Naive thymus-derived CD4-positive, alpha-beta T cell (primary cell): ENCODE measurements around the gene GUCA2B. TPM values are rescaled to one million over a fixed set of nuclear protein-coding genes. Genes with fewer than 3 reads are reported as not detected.
A peak's percentile ranks its signal among the peaks of the same experiment; 100 is the strongest.

ENCODE experiments used
- ATAC-seq: fragments of 150-1000 bp; cut with Tn5 transposase; 2 replicates; pipeline ENCODE4 v1.10.0; 2021; ENCODE audit warnings: mild to moderate bottlenecking, moderate library complexity
- CTCF ChIA-PET: fragments of 350-600 bp; sonication (Branson Sonifier 250); formaldehyde crosslinking; loops from one replicate; lab custom pipeline; 2021; ENCODE audit warnings: antibody characterized with exemption; lab: Charles Lee
- POLR2A ChIA-PET: fragments of 350-600 bp; sonication (Branson Sonifier 250); formaldehyde crosslinking; loops from one replicate; lab custom pipeline; 2021; ENCODE audit warnings: antibody characterized with exemption, inconsistent platforms; lab: Charles Lee
- DNase-seq, 9 donors: peaks; one replicate each; pipeline versions ENCODE4 v3.0.0 to v3.0.0-alpha.2; 2020 to 2022; ENCODE audit warnings: mixed read lengths in 1 of 9
- H3K27ac ChIP-seq: one replicate; pipeline ENCODE4 v1.7.0; 2013; ENCODE audit warnings: mild to moderate bottlenecking, low read depth, low read length, moderate library complexity
- H3K27me3 ChIP-seq, 2 donors: one replicate each; pipeline ENCODE4 v1.7.0; 2013; ENCODE audit warnings: low read length in 2 of 2, mild to moderate bottlenecking in 2 of 2, moderate library complexity in 2 of 2; ENCODE audit not compliant: control insufficient read depth in 2 of 2, insufficient read depth in 2 of 2
- H3K36me3 ChIP-seq, 3 experiments: 1 replicate in 2 of 3; 2 replicates in 1 of 3; pipeline ENCODE4 v1.7.0; 2013; ENCODE audit warnings: low read length in 3 of 3, mild to moderate bottlenecking in 3 of 3, moderate library complexity in 1 of 3; ENCODE audit not compliant: insufficient read depth in 3 of 3, control insufficient read depth in 2 of 3
- H3K4me1 ChIP-seq, 2 donors: one replicate each; pipeline ENCODE4 v1.7.0; 2013; ENCODE audit warnings: low read length in 2 of 2, mild to moderate bottlenecking in 2 of 2, moderate library complexity in 1 of 2; ENCODE audit not compliant: control insufficient read depth in 2 of 2, insufficient read depth in 2 of 2
- H3K4me3 ChIP-seq: 2 replicates; pipeline ENCODE4 v1.7.0; 2013; ENCODE audit warnings: mild to moderate bottlenecking, low read length
- H3K9me3 ChIP-seq, 3 experiments: 1 replicate in 2 of 3; 2 replicates in 1 of 3; pipeline ENCODE4 v1.7.0; 2013; ENCODE audit warnings: low read length in 3 of 3; ENCODE audit not compliant: control insufficient read depth in 2 of 3
- H3K27ac Mint-ChIP-seq, 9 donors: one replicate each; pipeline ENCODE4 v1.8.0; 2020 to 2022; ENCODE audit warnings: mixed read lengths in 9 of 9, mild to moderate bottlenecking in 8 of 9, moderate library complexity in 5 of 9, inconsistent platforms in 2 of 9
- H3K27me3 Mint-ChIP-seq, 5 donors: one replicate each; pipeline ENCODE4 v1.8.0; 2021 to 2022; ENCODE audit warnings: mixed read lengths in 5 of 5, mild to moderate bottlenecking in 1 of 5
- H3K36me3 Mint-ChIP-seq, 5 donors: one replicate each; pipeline ENCODE4 v1.8.0; 2020 to 2022; ENCODE audit warnings: mixed read lengths in 5 of 5, mild to moderate bottlenecking in 3 of 5, inconsistent platforms in 1 of 5
- H3K4me1 Mint-ChIP-seq, 7 donors: one replicate each; pipeline ENCODE4 v1.8.0; 2020 to 2022; ENCODE audit warnings: mixed read lengths in 7 of 7, mild to moderate bottlenecking in 3 of 7, inconsistent platforms in 1 of 7
- H3K4me3 Mint-ChIP-seq, 10 donors: one replicate each; pipeline ENCODE4 v1.8.0; 2020 to 2022; ENCODE audit warnings: mild to moderate bottlenecking in 10 of 10, mixed read lengths in 10 of 10, moderate library complexity in 6 of 10, inconsistent platforms in 2 of 10
- H3K9me3 Mint-ChIP-seq, 11 donors: one replicate each; pipeline ENCODE4 v1.8.0; 2020 to 2022; ENCODE audit warnings: mixed read lengths in 11 of 11, mild to moderate bottlenecking in 4 of 11, inconsistent platforms in 1 of 11, moderate library complexity in 1 of 11
- intact Hi-C, 2 donors: fragments of 100-400 bp; cut with micrococcal nuclease; formaldehyde crosslinking; loops; one replicate each; pipeline ENCODE4 v1.15.1; 2023
- polyA plus RNA-seq, 2 donors: library from polyadenylated mRNA; unstranded; fragments of 300-500 nt; fragmentation: Illumina TruSeq; gene quantifications; one replicate each; pipeline ENCODE4 v1.2.3, GENCODE V29; 2021
- total RNA-seq, 6 experiments: library from RNA in 5 of 6; stranded (reverse) in 5 of 6; gene quantifications; 1 replicate in 5 of 6; 2 replicates in 1 of 6; pipeline ENCODE4 v1.2.3 and lab custom pipeline; 2021 to 2026

GUCA2B gene
- total and polyA plus RNA-seq, 7 experiments from 2014 or later: not detected

DNA sequence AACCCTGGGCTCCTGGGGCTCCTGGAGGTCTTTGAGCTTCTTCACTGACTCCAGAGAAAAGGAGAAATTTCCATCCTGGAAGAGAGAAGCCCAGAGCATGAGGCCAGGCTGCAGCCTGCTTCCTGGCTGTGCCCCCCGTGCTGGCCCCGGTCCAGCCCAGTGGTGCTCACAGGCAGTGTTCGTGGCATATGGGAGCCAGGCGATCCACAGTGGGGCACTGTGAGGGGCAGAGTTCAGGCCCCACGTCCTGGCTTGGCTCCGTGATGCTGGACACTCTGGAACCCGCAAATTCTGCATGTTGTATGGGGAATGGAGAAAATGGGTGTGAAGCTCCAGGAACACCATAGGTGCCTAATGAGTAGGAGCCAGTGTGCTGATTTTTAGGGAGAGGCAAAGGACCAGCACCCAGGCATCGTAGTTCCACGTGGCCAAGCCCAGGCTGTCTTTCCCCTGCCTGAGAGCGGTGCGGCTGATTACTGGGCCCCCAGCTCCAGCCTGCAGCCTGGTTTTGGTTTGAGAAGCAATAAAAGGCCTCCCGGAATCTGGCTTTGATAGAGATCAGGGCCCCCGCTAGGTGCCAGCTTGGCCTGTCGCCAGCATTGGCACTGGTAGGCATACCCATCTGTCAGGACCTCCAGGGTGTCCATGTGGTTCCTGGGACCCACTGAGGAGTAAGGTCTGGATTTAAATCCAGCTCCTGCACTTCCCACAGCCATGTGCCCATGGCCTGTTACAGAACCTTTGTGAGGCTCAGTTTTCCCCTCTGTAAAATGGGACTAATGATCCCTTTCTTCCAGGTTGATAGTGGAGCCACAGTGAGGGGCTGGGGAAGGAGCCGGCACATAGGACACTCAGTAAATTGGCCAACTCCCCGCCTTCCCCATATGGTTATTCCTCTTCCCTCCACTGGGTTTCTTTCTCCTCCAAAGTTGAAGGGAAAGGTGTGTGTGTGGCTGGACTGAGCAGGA lies 10.6 kb downstream of the GUCA2B start:
- H3K9me3 ChIP-seq: no peaks in the 10 kb centered on the region
- no peak overlapping the region for H3K27ac ChIP-seq
- no peaks in the 10 kb centered on the region for H3K4me1 ChIP-seq
- H3K36me3 ChIP-seq: no peaks in the 10 kb centered on the region
- no peak overlapping the region for H3K27ac Mint-ChIP-seq
- ChIA-PET CTCF (interaction anchor here (2.7 kb wide), 1 partner anchor 10 kb away, joined by 8 read pairs; no protein-coding TSS in a partner anchor), POLR2A (no interaction called here)
- no peak overlapping the region for H3K4me3 ChIP-seq
- peaks cover 2 to 19% (median 6%) of the 10 kb centered on the region in 11 donors for H3K9me3 Mint-ChIP-seq
- intact Hi-C loops: no loop called here
- DNase-seq (peak in 1 of 9 donors; percentile 16), ATAC-seq (no peak)
- H3K36me3 Mint-ChIP-seq: peaks cover 0 to 6% (median 4%) of the 10 kb centered on the region in 5 donors
- no peak overlapping the region for H3K4me3 Mint-ChIP-seq
- H3K27me3 Mint-ChIP-seq: peaks cover 0 to 11% (median 10%) of the 10 kb centered on the region in 5 donors
- H3K27me3 ChIP-seq: no peaks in the 10 kb centered on the region
- peaks cover 0 to 3% (median 0%) of the 10 kb centered on the region in 7 donors for H3K4me1 Mint-ChIP-seq

DNA sequence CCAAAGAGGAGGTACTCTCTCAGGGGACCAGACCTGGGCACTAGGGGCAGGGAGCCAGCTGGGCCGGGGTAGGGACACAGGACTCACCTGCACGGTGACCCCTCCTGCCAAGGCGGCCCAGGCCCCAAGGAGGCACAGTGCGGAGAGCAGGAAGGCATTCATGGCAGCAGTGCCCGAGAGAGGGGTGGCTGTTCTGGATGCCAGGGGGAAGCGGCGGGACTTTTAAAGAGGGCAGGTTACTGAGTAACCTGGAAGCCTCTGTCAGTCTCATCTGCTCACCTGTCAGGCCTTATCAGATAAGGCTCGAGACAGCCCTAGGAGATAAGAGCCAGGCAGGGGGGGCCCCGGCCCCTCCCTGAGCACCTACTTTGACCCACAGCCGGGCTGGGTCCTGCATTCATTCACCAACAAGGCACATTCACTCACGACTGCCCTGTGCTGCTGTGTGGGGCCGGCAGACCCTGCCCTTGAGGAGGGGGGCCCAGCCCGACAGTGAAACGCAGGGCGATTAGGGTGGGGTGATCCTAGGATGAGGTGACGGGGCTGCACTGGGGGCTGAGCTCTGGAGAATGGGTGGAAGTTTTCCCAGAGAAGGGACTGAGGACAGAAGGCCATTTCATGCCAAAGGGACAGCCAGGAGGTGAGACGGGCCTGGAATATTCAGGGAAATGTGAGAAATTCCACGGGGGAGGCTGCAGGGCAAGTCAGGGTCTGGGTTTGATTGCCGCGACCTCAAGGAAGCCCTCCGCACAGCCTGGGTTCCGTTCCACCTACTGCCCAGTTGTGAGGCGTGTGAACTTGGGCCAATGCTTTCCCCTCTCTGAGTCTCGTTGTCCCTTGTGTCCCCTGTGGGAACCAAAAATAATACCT lies 11.6 kb downstream of the GUCA2B start, which contains the start of gene GUCA2A:
TSS of gene GUCA2A (minus strand) at position 195 of the 870 bp plus-strand sequence. CDS start at position 162, 33 bp downstream.
- Mint-ChIP-seq H3K9me3 (peaks cover 2 to 13% (median 6%) of the 10 kb centered on the region in 11 donors), H3K36me3 (peaks cover 0 to 6% (median 4%) of the 10 kb centered on the region in 5 donors), H3K27ac (no peak within 1 kb of the TSS), H3K4me1 (peaks cover 0 to 3% (median 0%) of the 10 kb centered on the region in 7 donors), H3K4me3 (no peak within 1 kb of the TSS), H3K27me3 (peaks cover 0 to 11% (median 8%) of the 10 kb centered on the region in 5 donors)
- DNase-seq (peak in 1 of 9 donors; percentile 12), ATAC-seq (no peak)
- H3K27me3 ChIP-seq: no peaks in the 10 kb centered on the region
- CTCF ChIA-PET: interaction anchor here (2.7 kb wide), 1 partner anchor 9 kb away, joined by 8 read pairs; no protein-coding TSS in a partner anchor
- H3K4me1 ChIP-seq: no peaks in the 10 kb centered on the region
- intact Hi-C loops: no loop called here
- no peaks in the 10 kb centered on the region for H3K9me3 ChIP-seq
- POLR2A ChIA-PET: no interaction called here
- H3K4me3 ChIP-seq: no peak within 1 kb of the TSS
- H3K36me3 ChIP-seq: no peaks in the 10 kb centered on the region
- H3K27ac ChIP-seq: no peak within 1 kb of the TSS

DNA sequence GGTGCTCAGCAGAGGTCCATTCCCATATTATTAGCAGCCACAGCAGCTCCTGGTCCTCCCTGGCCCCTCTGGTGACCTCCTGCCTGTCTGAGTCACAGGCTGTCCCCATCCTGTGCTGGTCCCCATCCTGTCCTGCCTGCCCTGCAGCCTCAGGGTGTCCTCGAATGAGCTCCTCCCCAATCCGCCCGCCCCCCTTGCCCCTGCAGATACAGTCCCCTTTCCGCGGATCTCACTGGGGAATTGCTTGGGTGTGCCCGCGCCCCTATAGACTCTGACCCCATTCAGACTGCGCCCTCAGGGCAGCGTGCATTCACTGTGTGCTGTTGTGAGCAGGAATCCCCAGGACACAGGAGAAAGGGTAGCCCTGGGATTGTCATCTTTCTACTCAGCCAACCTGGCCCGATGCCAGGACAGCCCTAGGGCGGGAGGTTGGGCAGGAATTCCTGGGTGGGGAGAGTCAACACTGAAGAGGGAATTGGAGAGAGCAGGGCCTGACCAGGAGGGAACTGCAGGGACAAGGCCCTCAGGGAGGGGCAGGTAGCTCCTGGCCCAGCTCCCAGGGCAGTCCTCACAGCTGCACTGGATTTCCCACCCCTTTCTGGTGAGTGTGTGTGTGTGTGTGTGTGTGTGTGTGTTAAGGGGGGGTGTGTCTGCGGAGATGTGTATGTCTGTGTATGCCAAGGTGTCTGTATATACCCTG lies 12.5 kb downstream of the GUCA2B start:
- ATAC-seq: no peak
- Mint-ChIP-seq H3K36me3 (peaks cover 0 to 6% (median 3%) of the 10 kb centered on the region in 5 donors), H3K9me3 (peaks cover 1 to 11% (median 3%) of the 10 kb centered on the region in 11 donors), H3K27ac (no peak overlapping the region), H3K4me1 (peaks cover 0 to 3% (median 0%) of the 10 kb centered on the region in 7 donors), H3K4me3 (no peak overlapping the region), H3K27me3 (peaks cover 0 to 11% (median under 1%) of the 10 kb centered on the region in 5 donors)
- ChIA-PET POLR2A (no interaction called here), CTCF (interaction anchor here (2.7 kb wide), 1 partner anchor 8 kb away, joined by 8 read pairs; no protein-coding TSS in a partner anchor)
- Histone ChIP-seq H3K27ac (no peak overlapping the region), H3K4me1 (no peaks in the 10 kb centered on the region), H3K4me3 (no peak overlapping the region), H3K36me3 (no peaks in the 10 kb centered on the region), H3K27me3 (no peaks in the 10 kb centered on the region), H3K9me3 (no peaks in the 10 kb centered on the region)
- intact Hi-C loops: no loop called here
- peak in 1 of 9 donors; percentile 13 for DNase-seq

DNA sequence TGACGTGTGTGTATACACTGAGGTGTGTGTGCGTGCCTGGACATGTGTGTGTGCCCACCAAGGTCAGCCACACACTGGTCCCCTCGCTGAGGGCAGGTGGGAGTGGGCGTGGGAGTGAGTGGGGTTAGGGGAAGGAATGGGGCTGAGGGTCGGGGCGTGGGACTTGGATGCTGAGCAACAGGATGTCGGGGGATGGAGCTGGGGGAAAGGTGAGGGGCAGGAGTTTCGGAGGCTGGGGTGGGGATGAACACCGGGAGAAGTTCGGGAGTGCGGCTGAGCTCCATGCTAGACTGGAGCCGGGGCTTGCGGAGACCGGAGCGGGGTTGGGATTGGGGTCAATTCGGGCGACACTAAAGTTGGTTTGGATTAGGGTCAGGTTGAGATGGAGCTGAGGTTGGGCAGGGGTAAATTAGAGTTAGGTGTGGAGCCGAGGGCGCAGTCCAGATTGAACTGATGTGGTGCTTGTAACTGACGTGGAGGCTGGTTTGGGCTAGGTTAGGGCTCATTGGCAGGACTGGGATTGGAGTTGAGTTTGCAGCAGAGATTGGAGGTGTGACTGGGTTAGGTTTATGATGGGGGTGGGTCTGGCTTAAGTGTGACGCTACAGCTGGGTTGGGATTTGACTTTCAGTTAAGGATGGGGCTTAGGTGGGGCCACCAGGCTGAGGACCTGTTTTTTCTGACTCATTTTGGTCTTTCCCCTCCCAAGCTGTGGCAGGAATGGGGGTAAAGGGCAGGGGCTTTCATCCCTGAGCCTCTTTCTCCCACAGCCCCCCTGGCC lies 14.6 kb downstream of the GUCA2B start:
- Histone ChIP-seq H3K27ac (no peak overlapping the region), H3K9me3 (no peaks in the 10 kb centered on the region), H3K27me3 (no peaks in the 10 kb centered on the region), H3K36me3 (no peaks in the 10 kb centered on the region), H3K4me3 (no peak overlapping the region), H3K4me1 (no peaks in the 10 kb centered on the region)
- peaks cover 0 to 5% (median 0%) of the 10 kb centered on the region in 5 donors for H3K27me3 Mint-ChIP-seq
- peak overlapping the region in 1 of 9 donors; percentile 3 for H3K27ac Mint-ChIP-seq
- CTCF ChIA-PET: no interaction called here
- no peaks in the 10 kb centered on the region for H3K9me3 Mint-ChIP-seq
- POLR2A ChIA-PET: no interaction called here
- no peaks in the 10 kb centered on the region for H3K36me3 Mint-ChIP-seq
- no peak overlapping the region for H3K4me3 Mint-ChIP-seq
- DNase-seq: no peak
- ATAC-seq: no peak
- intact Hi-C loops: no loop called here
- H3K4me1 Mint-ChIP-seq: peaks cover 0 to 2% (median 0%) of the 10 kb centered on the region in 7 donors

DNA sequence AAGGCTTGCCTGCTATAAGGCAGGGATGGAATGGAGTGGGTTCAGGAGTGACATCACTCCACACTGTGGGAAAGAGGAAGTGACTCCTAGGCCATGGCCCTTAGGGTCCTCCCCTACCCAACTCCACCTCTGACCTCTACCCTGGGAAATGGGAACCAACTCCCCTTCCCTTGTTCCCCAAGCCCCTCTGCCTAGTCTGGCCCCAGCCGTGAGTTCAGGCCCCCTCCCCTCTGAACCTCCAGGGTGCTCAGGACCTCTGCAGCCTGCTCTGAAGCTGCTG lies 15.1 kb downstream of the GUCA2B start:
- Mint-ChIP-seq H3K9me3 (no peaks in the 10 kb centered on the region), H3K27ac (no peak overlapping the region), H3K36me3 (no peaks in the 10 kb centered on the region), H3K27me3 (peaks cover 0 to 5% (median 0%) of the 10 kb centered on the region in 5 donors), H3K4me1 (peaks cover 0 to 2% (median 0%) of the 10 kb centered on the region in 7 donors), H3K4me3 (no peak overlapping the region)
- ChIA-PET POLR2A (no interaction called here), CTCF (no interaction called here)
- peak; percentile 38 for ATAC-seq
- H3K27me3 ChIP-seq: no peaks in the 10 kb centered on the region
- no peaks in the 10 kb centered on the region for H3K36me3 ChIP-seq
- no peak overlapping the region for H3K27ac ChIP-seq
- intact Hi-C loops: no loop called here
- no peak overlapping the region for H3K4me3 ChIP-seq
- H3K4me1 ChIP-seq: no peaks in the 10 kb centered on the region
- H3K9me3 ChIP-seq: no peaks in the 10 kb centered on the region
- DNase-seq: no peak
